ENCODE data around the gene CTNNA3.

- TF ChIP-seq CTCF (IDR thresholded peaks at IDR 0.05; ENCODE audit: insufficient read depth, low read length, poor library complexity, severe bottlenecking) (no peak), EZH2phosphoT487 (conservative IDR thresholded peaks at IDR 0.05; ENCODE audit: low read length) (no peak)
Observed at GRCh38 chr10:65894961-65895360, 1801.0 kb downstream of the CTNNA3 start.
